ENCODE data around the gene EPYC. TPM values are rescaled to one million over a fixed set of nuclear protein-coding genes. Genes with fewer than 3 reads are reported as not detected.

The EPYC gene
- total and polyA plus RNA-seq, 4 experiments from 2014 or later: not detected

- Histone ChIP-seq H3K27ac (ENCODE audit: low read depth, low read length) (no peak overlapping the region), H3K4me3 (ENCODE audit: low read length in 2 of 2) (no peak overlapping the region), H3K9me3 (ENCODE audit: control insufficient read depth in 1 of 2, low read length in 2 of 2) (no peaks in the 10 kb centered on the region), H3K36me3 (ENCODE audit: insufficient read depth, low read length) (no peaks in the 10 kb centered on the region), H3K27me3 (ENCODE audit: insufficient read depth, low read length) (no peaks in the 10 kb centered on the region), H3K4me1 (ENCODE audit: insufficient read depth, low read length) (no peaks in the 10 kb centered on the region)
- Mint-ChIP-seq H3K4me1 (no peaks in the 10 kb centered on the region), H3K4me3 (no peak overlapping the region), H3K27me3 (no peaks in the 10 kb centered on the region), H3K27ac (no peak overlapping the region), H3K36me3 (no peaks in the 10 kb centered on the region), H3K9me3 (no peaks in the 10 kb centered on the region)
- intact Hi-C loops (cut with micrococcal nuclease): loop anchor here (1.0 to 5.0 kb wide), 3 partner anchors 1416 to 1942 kb away; no protein-coding TSS in a partner anchor
- DNase-seq: no peak
- CTCF ChIA-PET (ENCODE audit: partially characterized antibody): interaction anchor here (0.8 to 2.8 kb wide), 4 partner anchors 10 to 1941 kb away, joined by 3 to 13 read pairs (median 4); no protein-coding TSS in a partner anchor
- POLR2A ChIA-PET (ENCODE audit: partially characterized antibody): no interaction called here
These were observed 45.7 kb downstream of the EPYC start for GRCh38 chr12:90959032-90959431.

- no peaks in the 10 kb centered on the region for H3K36me3 ChIP-seq (ENCODE audit: insufficient read depth, low read length)
- ChIA-PET POLR2A (ENCODE audit: partially characterized antibody) (no interaction called here), CTCF (ENCODE audit: partially characterized antibody) (interaction anchor here (1.5 to 2.8 kb wide), 3 partner anchors 13 to 1941 kb away, joined by 3 to 13 read pairs (median 7); no protein-coding TSS in a partner anchor)
- Mint-ChIP-seq H3K4me3 (no peak overlapping the region), H3K36me3 (no peaks in the 10 kb centered on the region), H3K27me3 (peaks cover 0 to 3% of the 10 kb centered on the region in 2 donors), H3K4me1 (no peaks in the 10 kb centered on the region), H3K9me3 (no peaks in the 10 kb centered on the region), H3K27ac (no peak overlapping the region)
- no peak overlapping the region for H3K27ac ChIP-seq (ENCODE audit: low read depth, low read length)
- H3K4me3 ChIP-seq (ENCODE audit: low read length in 2 of 2): no peak overlapping the region
- intact Hi-C loops (cut with micrococcal nuclease): loop anchor here (5.0 kb wide), 2 partner anchors 1491 to 1941 kb away; no protein-coding TSS in a partner anchor
- H3K9me3 ChIP-seq (ENCODE audit: control insufficient read depth in 1 of 2, low read length in 2 of 2): no peaks in the 10 kb centered on the region
- no peaks in the 10 kb centered on the region for H3K27me3 ChIP-seq (ENCODE audit: insufficient read depth, low read length)
- no peak for DNase-seq
- no peaks in the 10 kb centered on the region for H3K4me1 ChIP-seq (ENCODE audit: insufficient read depth, low read length)
These were observed 46.4 kb downstream of the EPYC start for GRCh38 chr12:90958347-90958746.

DNA sequence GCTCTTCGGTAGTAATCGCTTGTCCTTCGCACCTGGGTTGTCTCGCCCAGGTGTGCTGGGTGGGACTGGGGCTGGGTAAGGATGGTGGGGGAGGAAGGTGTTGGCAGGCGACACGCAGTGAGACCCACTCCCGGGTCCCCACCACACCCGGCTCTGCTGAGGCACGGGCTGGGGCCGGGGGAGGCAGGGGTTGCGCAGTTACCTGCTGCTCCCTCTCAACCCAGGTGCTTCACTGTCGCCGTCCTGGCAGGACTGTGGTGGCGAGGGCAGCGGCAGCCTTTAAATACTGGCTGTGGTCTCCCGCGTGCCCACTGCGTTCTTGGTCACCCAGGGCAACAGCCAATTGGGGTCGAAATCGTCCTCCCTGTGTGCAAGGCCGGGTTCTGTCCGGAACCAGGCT is 49.9 kb downstream of the EPYC start, which contains the start of gene CCER1:
CCER1 (minus strand) TSS at position 256 of the 400 bp plus-strand sequence. CDS start 434 bp downstream, outside the sequence.
- H3K9me3 Mint-ChIP-seq: no peaks in the 10 kb centered on the region
- no peaks in the 10 kb centered on the region for H3K4me1 ChIP-seq (ENCODE audit: insufficient read depth, low read length)
- H3K36me3 ChIP-seq (ENCODE audit: insufficient read depth, low read length): no peaks in the 10 kb centered on the region
- H3K4me1 Mint-ChIP-seq: no peaks in the 10 kb centered on the region
- H3K9me3 ChIP-seq (ENCODE audit: control insufficient read depth in 1 of 2, low read length in 2 of 2): no peaks in the 10 kb centered on the region
- H3K27me3 Mint-ChIP-seq: peaks cover 0 to 3% of the 10 kb centered on the region in 2 donors
- no peak within 1 kb of the TSS for H3K27ac ChIP-seq (ENCODE audit: low read depth, low read length)
- CTCF ChIA-PET (ENCODE audit: partially characterized antibody): interaction anchor here (1.0 kb wide), 1 partner anchor 14 kb away, joined by 3 read pairs; no protein-coding TSS in a partner anchor
- H3K27ac Mint-ChIP-seq: no peak within 1 kb of the TSS
- intact Hi-C loops (cut with micrococcal nuclease): loop anchor here (5.0 kb wide), 2 partner anchors 1488 to 1938 kb away; no protein-coding TSS in a partner anchor
- POLR2A ChIA-PET (ENCODE audit: partially characterized antibody): no interaction called here
- no peaks in the 10 kb centered on the region for H3K36me3 Mint-ChIP-seq
- H3K27me3 ChIP-seq (ENCODE audit: insufficient read depth, low read length): no peaks in the 10 kb centered on the region
- DNase-seq: no peak
- H3K4me3 Mint-ChIP-seq: no peak within 1 kb of the TSS
- no peak within 1 kb of the TSS for H3K4me3 ChIP-seq (ENCODE audit: low read length in 2 of 2)

DNA sequence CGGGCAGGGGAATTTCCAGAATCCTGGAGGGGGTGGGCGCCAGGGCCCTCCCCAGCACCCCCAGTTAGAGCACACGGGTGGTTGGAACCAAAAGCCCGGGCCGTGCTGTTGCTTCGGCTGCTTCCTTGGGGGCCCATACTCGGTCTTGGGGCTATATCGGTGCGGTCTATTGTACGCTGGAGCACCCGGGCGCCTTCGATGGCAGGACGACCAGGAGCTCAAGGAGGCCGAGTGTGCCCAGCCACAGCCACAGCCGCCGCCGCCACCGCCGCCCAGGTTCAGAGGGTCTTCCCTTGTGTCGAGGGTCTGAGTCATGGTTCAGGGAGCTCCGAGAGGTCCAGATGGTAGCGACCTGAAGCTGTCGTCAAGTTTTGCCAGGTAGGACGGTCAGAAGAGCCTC is 50.3 kb downstream of the EPYC start:
- Mint-ChIP-seq H3K9me3 (no peaks in the 10 kb centered on the region), H3K27me3 (peaks cover 0 to 3% of the 10 kb centered on the region in 2 donors), H3K4me3 (no peak overlapping the region), H3K4me1 (no peaks in the 10 kb centered on the region), H3K36me3 (no peaks in the 10 kb centered on the region), H3K27ac (no peak overlapping the region)
- DNase-seq: no peak
- Histone ChIP-seq H3K4me1 (ENCODE audit: insufficient read depth, low read length) (no peaks in the 10 kb centered on the region), H3K9me3 (ENCODE audit: control insufficient read depth in 1 of 2, low read length in 2 of 2) (no peaks in the 10 kb centered on the region), H3K36me3 (ENCODE audit: insufficient read depth, low read length) (no peaks in the 10 kb centered on the region), H3K4me3 (ENCODE audit: low read length in 2 of 2) (no peak overlapping the region), H3K27ac (ENCODE audit: low read depth, low read length) (no peak overlapping the region), H3K27me3 (ENCODE audit: insufficient read depth, low read length) (no peaks in the 10 kb centered on the region)
- POLR2A ChIA-PET (ENCODE audit: partially characterized antibody): no interaction called here
- intact Hi-C loops (cut with micrococcal nuclease): no loop called here
- CTCF ChIA-PET (ENCODE audit: partially characterized antibody): no interaction called here

DNA sequence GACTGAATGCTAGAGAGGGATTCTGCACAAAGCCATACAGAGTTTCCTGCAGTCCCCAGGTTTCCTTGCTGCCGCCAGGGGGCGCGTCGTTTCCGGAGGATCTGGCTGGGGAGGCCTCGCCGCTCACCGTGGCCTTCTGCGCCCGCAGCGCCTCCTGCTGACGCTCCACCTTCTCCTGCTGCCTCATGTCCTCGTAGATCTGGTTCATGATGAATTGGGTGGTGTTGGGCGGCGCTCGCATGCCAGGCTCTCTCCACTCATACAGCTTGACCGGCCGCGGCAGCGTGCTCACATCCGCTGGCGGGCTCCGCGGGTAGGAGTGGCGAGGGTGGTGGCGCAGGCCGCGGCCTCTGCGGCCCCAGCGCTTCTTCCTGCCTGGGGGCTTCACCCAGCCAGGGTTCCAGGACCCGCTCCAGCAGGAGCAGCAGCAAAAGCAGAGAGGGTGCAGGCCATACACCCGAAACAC is 50.8 kb downstream of the EPYC start:
- no peaks in the 10 kb centered on the region for H3K27me3 ChIP-seq (ENCODE audit: insufficient read depth, low read length)

GRCh38 chr12:90951432-90952105 is 53.2 kb downstream of the EPYC start:
- Histone ChIP-seq H3K27me3 (ENCODE audit: insufficient read depth, low read length) (no peaks in the 10 kb centered on the region), H3K27ac (ENCODE audit: low read depth, low read length) (no peak overlapping the region), H3K9me3 (ENCODE audit: control insufficient read depth in 1 of 2, low read length in 2 of 2) (no peaks in the 10 kb centered on the region), H3K4me1 (ENCODE audit: insufficient read depth, low read length) (no peaks in the 10 kb centered on the region), H3K4me3 (ENCODE audit: low read length in 2 of 2) (no peak overlapping the region), H3K36me3 (ENCODE audit: insufficient read depth, low read length) (no peaks in the 10 kb centered on the region)
- CTCF ChIA-PET (ENCODE audit: partially characterized antibody): interaction anchor here (1.1 to 1.2 kb wide), 2 partner anchors 8 to 10 kb away, joined by 3 to 4 read pairs; no protein-coding TSS in a partner anchor
- H3K36me3 Mint-ChIP-seq: no peaks in the 10 kb centered on the region
- intact Hi-C loops (cut with micrococcal nuclease): no loop called here
- no peak overlapping the region for H3K4me3 Mint-ChIP-seq
- H3K27ac Mint-ChIP-seq: no peak overlapping the region
- POLR2A ChIA-PET (ENCODE audit: partially characterized antibody): no interaction called here
- peaks cover 0 to 3% of the 10 kb centered on the region in 2 donors for H3K27me3 Mint-ChIP-seq
- no peaks in the 10 kb centered on the region for H3K9me3 Mint-ChIP-seq
- no peak for DNase-seq
- H3K4me1 Mint-ChIP-seq: no peaks in the 10 kb centered on the region

More for the DNA sequence above, 50.8 kb downstream of the EPYC start:
- Mint-ChIP-seq H3K27me3 (peaks cover 0 to 3% of the 10 kb centered on the region in 2 donors), H3K4me1 (no peaks in the 10 kb centered on the region), H3K9me3 (no peaks in the 10 kb centered on the region), H3K27ac (no peak overlapping the region), H3K4me3 (no peak overlapping the region), H3K36me3 (no peaks in the 10 kb centered on the region)
- POLR2A ChIA-PET (ENCODE audit: partially characterized antibody): no interaction called here
- Histone ChIP-seq H3K4me3 (ENCODE audit: low read length in 2 of 2) (no peak overlapping the region), H3K4me1 (ENCODE audit: insufficient read depth, low read length) (no peaks in the 10 kb centered on the region), H3K27ac (ENCODE audit: low read depth, low read length) (no peak overlapping the region), H3K9me3 (ENCODE audit: control insufficient read depth in 1 of 2, low read length in 2 of 2) (no peaks in the 10 kb centered on the region), H3K36me3 (ENCODE audit: insufficient read depth, low read length) (no peaks in the 10 kb centered on the region)
- CTCF ChIA-PET (ENCODE audit: partially characterized antibody): no interaction called here
- intact Hi-C loops (cut with micrococcal nuclease): no loop called here
- DNase-seq: no peak

- Histone ChIP-seq H3K4me1 (ENCODE audit: insufficient read depth, low read length) (no peaks in the 10 kb centered on the region), H3K27me3 (ENCODE audit: insufficient read depth, low read length) (no peaks in the 10 kb centered on the region), H3K36me3 (ENCODE audit: insufficient read depth, low read length) (no peaks in the 10 kb centered on the region), H3K9me3 (ENCODE audit: control insufficient read depth in 1 of 2, low read length in 2 of 2) (no peaks in the 10 kb centered on the region), H3K27ac (ENCODE audit: low read depth, low read length) (no peak overlapping the region), H3K4me3 (ENCODE audit: low read length in 2 of 2) (no peak overlapping the region)
- H3K27me3 Mint-ChIP-seq: no peaks in the 10 kb centered on the region
- no peak overlapping the region for H3K27ac Mint-ChIP-seq
- H3K9me3 Mint-ChIP-seq: no peaks in the 10 kb centered on the region
- no peak for DNase-seq
- no peaks in the 10 kb centered on the region for H3K4me1 Mint-ChIP-seq
- H3K36me3 Mint-ChIP-seq: no peaks in the 10 kb centered on the region
- CTCF ChIA-PET (ENCODE audit: partially characterized antibody): interaction anchor here (1.2 kb wide), 1 partner anchor 11 kb away, joined by 3 read pairs; no protein-coding TSS in a partner anchor
- intact Hi-C loops (cut with micrococcal nuclease): loop anchor here (10.0 kb wide), 1 partner anchor 1707 kb away; no protein-coding TSS in a partner anchor
- POLR2A ChIA-PET (ENCODE audit: partially characterized antibody): no interaction called here
- no peak overlapping the region for H3K4me3 Mint-ChIP-seq
These were observed 56.9 kb downstream of the EPYC start for GRCh38 chr12:90947869-90948268.

All from CD4-positive, alpha-beta memory T cell (primary cell).